WTC11 (cell line): ENCODE results near the gene CUEDC1. TPM values are rescaled to one million over a fixed set of nuclear protein-coding genes. Genes with fewer than 3 reads are reported as not detected.
A peak's percentile ranks its signal among the peaks of the same experiment; 100 is the strongest.

ENCODE experiments used
- ATAC-seq: fragments of 200-7000 bp; cut with Tn5 transposase; 2 replicates; pipeline ENCODE4 v1.10.0; 2021; ENCODE audit warnings: mild to moderate bottlenecking, moderate library complexity
- CTCF ChIA-PET: fragments of 300-600 bp; sonication (Branson Sonifier 250); formaldehyde crosslinking; loops from one replicate; lab custom pipeline; 2021; ENCODE audit warnings: antibody characterized with exemption; lab: Charles Lee
- POLR2A ChIA-PET: fragments of 350-600 bp; sonication (Branson Sonifier 250); formaldehyde crosslinking; loops from one replicate; lab custom pipeline; 2021; ENCODE audit warnings: antibody characterized with exemption; lab: Charles Lee
- DNase-seq: peaks from one replicate; pipeline ENCODE4 v3.0.0; 2021; ENCODE audit warnings: low spot score
- H3K27ac Mint-ChIP-seq: 2 replicates; pipeline ENCODE4 v1.8.0; 2021; ENCODE audit warnings: mixed read lengths
- H3K27me3 Mint-ChIP-seq: 2 replicates; pipeline ENCODE4 v1.8.0; 2021; ENCODE audit warnings: low read depth, mild to moderate bottlenecking, moderate library complexity, mixed read lengths
- H3K36me3 Mint-ChIP-seq: 2 replicates; pipeline ENCODE4 v1.8.0; 2021; ENCODE audit warnings: mixed read lengths
- H3K4me1 Mint-ChIP-seq: 2 replicates; pipeline ENCODE4 v1.8.0; 2022; ENCODE audit warnings: mixed read lengths
- H3K4me3 Mint-ChIP-seq: 2 replicates; pipeline ENCODE4 v1.8.0; 2021; ENCODE audit warnings: mild to moderate bottlenecking, moderate library complexity, mixed read lengths
- H3K9me3 Mint-ChIP-seq: 2 replicates; pipeline ENCODE4 v1.8.0; 2021; ENCODE audit warnings: mixed read lengths
- AFF4 ChIP-seq: sonication (generic); formaldehyde crosslinking; IDR thresholded peaks from 2 replicates; pipeline ENCODE4 v1.8.1; 2023; ENCODE audit warnings: mild to moderate bottlenecking, missing genetic modification reagents, borderline replicate concordance
- CREB1 ChIP-seq: sonication (generic); formaldehyde crosslinking; IDR thresholded peaks from 2 replicates; pipeline ENCODE4 v1.8.0; 2023; ENCODE audit warnings: mild to moderate bottlenecking, missing genetic modification reagents
- CTCF ChIP-seq: fragments of 200-600 bp; IDR thresholded peaks from 2 replicates; pipeline ENCODE4 v1.8.0; 2022; ENCODE audit warnings: antibody characterized with exemption
- ERG ChIP-seq: fragments of 250-450 bp; sonication (Bioruptor Pico); IDR thresholded peaks from 2 replicates; pipeline ENCODE4 v1.8.0; 2021; ENCODE audit warnings: mild to moderate bottlenecking
- FOXP4 ChIP-seq: sonication (generic); formaldehyde crosslinking; IDR thresholded peaks from 2 replicates; pipeline ENCODE4 v1.8.0; 2022; ENCODE audit warnings: mild to moderate bottlenecking, missing genetic modification reagents
- GRHL2 ChIP-seq: fragments of 250-450 bp; sonication (Bioruptor Pico); IDR thresholded peaks from 2 replicates; pipeline ENCODE4 v1.8.0; 2022; ENCODE audit warnings: mild to moderate bottlenecking, moderate library complexity; ENCODE audit not compliant: insufficient replicate concordance, severe bottlenecking
- HMGA2 ChIP-seq: fragments of 250-450 bp; sonication (Bioruptor Pico); IDR thresholded peaks from 2 replicates; pipeline ENCODE4 v1.4.0; 2021; ENCODE audit warnings: mild to moderate bottlenecking, moderate library complexity
- JAZF1 ChIP-seq: fragments of 250-450 bp; sonication (Bioruptor Pico); IDR thresholded peaks from 2 replicates; pipeline ENCODE4 v1.9.0; 2021; ENCODE audit warnings: moderate library complexity, mild to moderate bottlenecking, inconsistent platforms
- MXD4 ChIP-seq: fragments of 250-450 bp; sonication (Bioruptor Pico); IDR thresholded peaks from 2 replicates; pipeline ENCODE4 v1.8.0; 2021; ENCODE audit warnings: mild to moderate bottlenecking, moderate library complexity, borderline replicate concordance
- NR3C1 ChIP-seq: sonication (generic); formaldehyde crosslinking; conservative IDR thresholded peaks from 2 replicates; pipeline ENCODE4 v1.8.1; 2023; ENCODE audit warnings: low read depth, mild to moderate bottlenecking, missing genetic modification reagents
- OVOL2 ChIP-seq: fragments of 250-450 bp; sonication (Bioruptor Pico); IDR thresholded peaks from 2 replicates; pipeline ENCODE4 v1.9.0; 2021; ENCODE audit warnings: mild to moderate bottlenecking, borderline replicate concordance
- PRRX2 ChIP-seq: fragments of 250-450 bp; sonication (Bioruptor Pico); IDR thresholded peaks from 2 replicates; pipeline ENCODE4 v1.8.0; 2021; ENCODE audit warnings: mild to moderate bottlenecking
- SMAD3 ChIP-seq: sonication (generic); formaldehyde crosslinking; IDR thresholded peaks from 2 replicates; pipeline ENCODE4 v1.8.0; 2022; ENCODE audit warnings: missing genetic modification reagents, mild to moderate bottlenecking, borderline replicate concordance
- TEAD1 ChIP-seq: sonication (generic); formaldehyde crosslinking; IDR thresholded peaks from 2 replicates; pipeline ENCODE4 v1.8.0; 2022; ENCODE audit warnings: mild to moderate bottlenecking, missing genetic modification reagents
- ZBTB21 ChIP-seq: sonication (generic); formaldehyde crosslinking; IDR thresholded peaks from 2 replicates; pipeline ENCODE4 v1.8.1; 2023; ENCODE audit warnings: mild to moderate bottlenecking, missing genetic modification reagents, borderline replicate concordance
- ZNF263 ChIP-seq: sonication (generic); formaldehyde crosslinking; IDR thresholded peaks from 2 replicates; pipeline ENCODE4 v1.8.1; 2022; ENCODE audit warnings: low read depth, mild to moderate bottlenecking, moderate library complexity, missing genetic modification reagents
- ZNF317 ChIP-seq: sonication (generic); formaldehyde crosslinking; IDR thresholded peaks from 2 replicates; pipeline ENCODE4 v1.8.1; 2023; ENCODE audit warnings: low read depth, mild to moderate bottlenecking, moderate library complexity, missing genetic modification reagents, borderline replicate concordance
- ZNF423 ChIP-seq: fragments of 250-450 bp; sonication (Bioruptor Pico); IDR thresholded peaks from 2 replicates; pipeline ENCODE4 v2.1.2; 2022; ENCODE audit warnings: mild to moderate bottlenecking, moderate library complexity
- ZNF671 ChIP-seq: fragments of 250-450 bp; sonication (Bioruptor Pico); IDR thresholded peaks from 2 replicates; pipeline ENCODE4 v1.8.0; 2021; ENCODE audit warnings: mild to moderate bottlenecking
- total RNA-seq: library from RNA; stranded (reverse); gene quantifications from 3 replicates; pipeline ENCODE4 v1.2.3, GENCODE V29; 2021
- TF ChIP-seq, protein P1 (sequence below): fragments of 250-450 bp; sonication (Bioruptor Pico); conservative IDR thresholded peaks from 2 replicates; pipeline ENCODE4 v1.9.0; 2021; ENCODE audit warnings: mild to moderate bottlenecking
- TF ChIP-seq, protein P2 (sequence below): fragments of 250-450 bp; sonication (Bioruptor Pico); IDR thresholded peaks from 2 replicates; pipeline ENCODE4 v1.9.0; 2021; ENCODE audit warnings: mild to moderate bottlenecking
- TF ChIP-seq, protein P3 (sequence below): sonication (generic); formaldehyde crosslinking; conservative IDR thresholded peaks from 2 replicates; pipeline ENCODE4 v1.8.1; 2022; ENCODE audit warnings: mild to moderate bottlenecking, missing genetic modification reagents

The CUEDC1 gene
- total RNA-seq, 1 experiment from 2014 or later: 12.2 TPM

DNA sequence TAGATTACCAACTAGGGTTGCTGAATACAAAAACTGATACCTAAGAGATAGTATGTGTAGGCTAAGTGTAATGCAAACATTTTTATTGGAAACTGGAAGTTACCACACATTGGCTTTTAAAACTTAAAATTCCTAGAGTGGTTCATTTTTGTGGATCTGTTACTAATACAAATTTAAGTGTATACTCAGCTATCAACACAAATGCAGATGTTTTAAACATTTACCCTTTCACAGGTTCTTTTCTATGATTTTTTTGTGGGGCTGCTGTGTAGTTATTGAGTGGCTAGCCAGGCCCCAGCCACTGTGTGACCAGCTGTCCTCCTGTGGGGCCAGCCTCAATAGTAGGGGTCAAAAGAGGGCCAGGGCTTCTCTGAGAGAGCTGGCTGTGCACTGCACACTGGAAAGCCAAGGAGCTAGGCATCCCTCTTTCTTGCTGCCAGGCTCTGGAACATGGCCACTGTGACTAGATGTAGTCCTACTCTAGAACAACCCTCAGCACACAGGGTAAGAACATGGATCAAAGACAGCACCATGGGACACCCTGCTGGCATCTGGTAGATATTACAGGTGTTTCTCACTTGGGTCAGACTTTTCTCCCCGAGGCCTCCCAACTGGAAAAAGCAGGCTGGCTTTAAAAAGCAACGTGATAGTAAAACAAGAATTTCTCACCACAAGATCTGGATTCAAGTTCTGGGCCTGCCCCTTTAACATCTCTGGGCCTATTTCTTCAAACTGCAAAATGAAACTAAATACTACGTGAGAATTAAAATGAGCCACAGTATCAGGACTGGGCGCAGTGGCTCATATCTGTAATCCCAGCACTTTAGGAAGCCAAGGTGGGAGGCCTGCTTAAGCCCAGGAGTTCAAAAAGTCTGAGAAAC lies 40.1 kb upstream of the CUEDC1 start:
- CTCF ChIA-PET: interaction anchor here (0.7 to 11.1 kb wide), 10 partner anchors 9 to 162 kb away, joined by 3 to 207 read pairs (median 4); no protein-coding TSS in a partner anchor
- H3K4me1 Mint-ChIP-seq: peaks cover 51% of the 10 kb centered on the region
- TF ChIP-seq CREB1: 0 out of 2 replicates have a peak, but pooled peaks have one; percentile 27
- no peak for TF ChIP-seq ZNF423 (CRISPR knock-in tag)
- no peak for TF ChIP-seq TEAD1 (CRISPR knock-in tag)
- no peak for TF ChIP-seq GRHL2 (CRISPR knock-in tag)
- TF ChIP-seq SMAD3 (CRISPR knock-in tag): no peak
- no peak for TF ChIP-seq JAZF1
- no peak for TF ChIP-seq NR3C1 (CRISPR knock-in tag)
- TF ChIP-seq ZNF671: no peak; the same call in 1 of the 2 replicates
- TF ChIP-seq, protein P1, sequence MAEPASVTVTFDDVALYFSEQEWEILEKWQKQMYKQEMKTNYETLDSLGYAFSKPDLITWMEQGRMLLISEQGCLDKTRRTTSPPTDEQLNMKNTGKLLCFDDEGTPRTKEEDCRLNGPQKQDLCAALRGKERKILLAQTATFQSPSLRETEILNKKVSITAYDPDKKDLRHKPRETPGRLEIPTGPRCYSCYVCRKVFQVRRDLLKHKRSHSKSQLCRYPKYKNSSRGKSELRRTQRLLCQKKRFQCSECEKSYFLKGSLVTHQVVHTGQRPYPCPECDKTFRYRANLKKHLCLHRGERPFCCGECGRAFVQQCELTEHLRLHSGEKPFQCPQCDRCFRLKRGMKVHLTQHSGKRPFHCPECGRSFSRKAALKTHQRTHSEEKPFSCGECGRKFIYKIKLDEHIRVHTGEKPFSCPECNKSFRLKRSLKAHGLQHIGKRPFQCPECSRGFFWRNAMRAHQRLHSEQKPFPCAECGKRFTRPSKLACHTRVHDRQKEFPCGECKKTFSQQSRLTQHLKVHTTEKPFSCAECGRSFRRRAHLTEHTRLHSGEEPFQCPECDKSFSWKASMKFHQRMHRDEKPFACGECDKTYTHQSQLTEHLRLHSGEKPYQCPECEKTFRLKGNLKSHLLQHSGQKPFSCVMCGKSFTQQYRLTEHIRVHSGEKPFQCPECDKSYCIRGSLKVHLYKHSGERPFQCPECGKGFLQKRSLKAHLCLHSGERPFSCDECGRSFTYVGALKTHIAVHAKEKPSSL: peak; percentile 76; the same call in 1 of the 2 replicates
- peak; percentile 50; the same call in 1 of the 2 replicates for TF ChIP-seq CTCF
- TF ChIP-seq PRRX2 (CRISPR knock-in tag): peak; percentile 82
- TF ChIP-seq ZNF317 (CRISPR knock-in tag): no peak
- no peak for TF ChIP-seq HMGA2 (CRISPR knock-in tag)
- TF ChIP-seq FOXP4: no peak
- TF ChIP-seq, protein P2, sequence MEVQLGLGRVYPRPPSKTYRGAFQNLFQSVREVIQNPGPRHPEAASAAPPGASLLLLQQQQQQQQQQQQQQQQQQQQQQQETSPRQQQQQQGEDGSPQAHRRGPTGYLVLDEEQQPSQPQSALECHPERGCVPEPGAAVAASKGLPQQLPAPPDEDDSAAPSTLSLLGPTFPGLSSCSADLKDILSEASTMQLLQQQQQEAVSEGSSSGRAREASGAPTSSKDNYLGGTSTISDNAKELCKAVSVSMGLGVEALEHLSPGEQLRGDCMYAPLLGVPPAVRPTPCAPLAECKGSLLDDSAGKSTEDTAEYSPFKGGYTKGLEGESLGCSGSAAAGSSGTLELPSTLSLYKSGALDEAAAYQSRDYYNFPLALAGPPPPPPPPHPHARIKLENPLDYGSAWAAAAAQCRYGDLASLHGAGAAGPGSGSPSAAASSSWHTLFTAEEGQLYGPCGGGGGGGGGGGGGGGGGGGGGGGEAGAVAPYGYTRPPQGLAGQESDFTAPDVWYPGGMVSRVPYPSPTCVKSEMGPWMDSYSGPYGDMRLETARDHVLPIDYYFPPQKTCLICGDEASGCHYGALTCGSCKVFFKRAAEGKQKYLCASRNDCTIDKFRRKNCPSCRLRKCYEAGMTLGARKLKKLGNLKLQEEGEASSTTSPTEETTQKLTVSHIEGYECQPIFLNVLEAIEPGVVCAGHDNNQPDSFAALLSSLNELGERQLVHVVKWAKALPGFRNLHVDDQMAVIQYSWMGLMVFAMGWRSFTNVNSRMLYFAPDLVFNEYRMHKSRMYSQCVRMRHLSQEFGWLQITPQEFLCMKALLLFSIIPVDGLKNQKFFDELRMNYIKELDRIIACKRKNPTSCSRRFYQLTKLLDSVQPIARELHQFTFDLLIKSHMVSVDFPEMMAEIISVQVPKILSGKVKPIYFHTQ: peak; percentile 74
- no peak for TF ChIP-seq ERG (CRISPR knock-in tag)
- no peak for TF ChIP-seq ZNF263 (CRISPR knock-in tag)
- TF ChIP-seq, protein P3, sequence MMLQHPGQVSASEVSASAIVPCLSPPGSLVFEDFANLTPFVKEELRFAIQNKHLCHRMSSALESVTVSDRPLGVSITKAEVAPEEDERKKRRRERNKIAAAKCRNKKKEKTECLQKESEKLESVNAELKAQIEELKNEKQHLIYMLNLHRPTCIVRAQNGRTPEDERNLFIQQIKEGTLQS (CRISPR knock-in tag): no peak
- TF ChIP-seq AFF4: no peak
- TF ChIP-seq OVOL2 (CRISPR knock-in tag): no peak
- no peak for TF ChIP-seq ZBTB21
- no peak for TF ChIP-seq MXD4

More for the DNA sequence above, 40.1 kb upstream of the CUEDC1 start:
- peak overlapping the region; percentile 52 for H3K27ac Mint-ChIP-seq
- H3K9me3 Mint-ChIP-seq: no peaks in the 10 kb centered on the region
- no peaks in the 10 kb centered on the region for H3K27me3 Mint-ChIP-seq
- H3K36me3 Mint-ChIP-seq: peaks cover 16% of the 10 kb centered on the region
- peak; percentile 81 for ATAC-seq
- DNase-seq: peak; percentile 61
- POLR2A ChIA-PET: interaction anchor here (0.6 to 2.5 kb wide), 3 partner anchors 12 to 90 kb away, joined by 3 to 12 read pairs (median 3); partner anchors contain the start of gene SRSF1
- no peak overlapping the region for H3K4me3 Mint-ChIP-seq
